Measurements from ENCODE around the gene ARHGAP10.

- TF ChIP-seq NFYA (IDR thresholded peaks at IDR 0.05; ENCODE audit: borderline replicate concordance, low read depth, low read length) = no peak
- TF ChIP-seq SIN3A (IDR thresholded peaks at IDR 0.05; ENCODE audit: low read depth, low read length) = no peak
- TF ChIP-seq CTCF (IDR thresholded peaks at IDR 0.05 in 2 of 3, conservative IDR thresholded peaks at IDR 0.05 in 1 of 3; ENCODE audit: control insufficient read depth in 2 of 3, extremely low read depth in 1 of 3, insufficient read depth in 1 of 3, low read depth in 3 of 3, low read length in 3 of 3) = no peak
- TF ChIP-seq, protein P1, sequence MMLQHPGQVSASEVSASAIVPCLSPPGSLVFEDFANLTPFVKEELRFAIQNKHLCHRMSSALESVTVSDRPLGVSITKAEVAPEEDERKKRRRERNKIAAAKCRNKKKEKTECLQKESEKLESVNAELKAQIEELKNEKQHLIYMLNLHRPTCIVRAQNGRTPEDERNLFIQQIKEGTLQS (IDR thresholded peaks at IDR 0.05; ENCODE audit: borderline replicate concordance, extremely low read depth, low read depth, low read length) = no peak
- TF ChIP-seq CEBPB (IDR thresholded peaks at IDR 0.05; ENCODE audit: borderline replicate concordance in 1 of 2, low read depth in 2 of 2, low read length in 2 of 2) = no peak
- TF ChIP-seq EZH2 (IDR thresholded peaks at IDR 0.05; ENCODE audit: borderline replicate concordance, control insufficient read depth, low read depth, low read length) = no peak
- TF ChIP-seq HCFC1 (IDR thresholded peaks at IDR 0.05; ENCODE audit: low read length) = no peak
- no peak for TF ChIP-seq NFYB (IDR thresholded peaks at IDR 0.05; ENCODE audit: insufficient read depth, low read depth, low read length)
- TF ChIP-seq YY1 (IDR thresholded peaks at IDR 0.05; ENCODE audit: low read depth, low read length) = no peak
- TF ChIP-seq TCF3 (IDR thresholded peaks at IDR 0.05; ENCODE audit: borderline replicate concordance, insufficient read depth, low read depth, low read length) = no peak
Measured at GRCh38 chr4:147968641-147969040, 236.8 kb downstream of the ARHGAP10 start.

All from GM12878 (cell line).